ENCODE results near the gene OVCH1. TPM values are rescaled to one million over a fixed set of nuclear protein-coding genes. Genes with fewer than 3 reads are reported as not detected.

Gene OVCH1
- total RNA-seq, 1 donor = under 0.01 TPM

DNA sequence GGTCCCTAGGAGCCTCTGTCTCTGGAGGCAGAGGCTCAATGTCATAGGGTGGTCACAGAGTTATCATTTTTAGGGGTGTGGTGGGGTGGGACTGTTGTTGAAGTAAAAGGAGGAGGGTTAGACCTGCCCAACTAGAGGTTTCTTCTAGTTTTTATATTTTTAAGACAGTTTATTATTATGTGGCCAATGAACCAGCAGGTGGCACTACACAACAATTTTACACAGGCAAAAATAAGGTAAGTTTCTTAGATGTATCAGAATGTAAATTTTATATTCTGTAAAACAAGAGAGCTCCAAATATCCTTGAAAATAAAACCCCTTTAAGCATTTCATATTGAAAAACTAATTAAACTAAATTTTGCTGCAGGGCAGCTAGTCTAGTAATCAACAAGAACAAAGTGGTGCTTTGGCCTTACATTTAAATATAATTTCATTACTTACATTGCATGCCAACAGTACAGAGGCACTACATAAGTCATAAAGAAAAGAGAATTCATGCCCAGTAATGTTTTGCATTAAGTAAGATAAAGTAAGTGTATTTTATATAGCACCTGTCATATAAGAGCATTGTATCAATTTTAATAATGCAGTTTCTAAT lies 22.2 kb upstream of the OVCH1 start:
- TF ChIP-seq, protein P1, sequence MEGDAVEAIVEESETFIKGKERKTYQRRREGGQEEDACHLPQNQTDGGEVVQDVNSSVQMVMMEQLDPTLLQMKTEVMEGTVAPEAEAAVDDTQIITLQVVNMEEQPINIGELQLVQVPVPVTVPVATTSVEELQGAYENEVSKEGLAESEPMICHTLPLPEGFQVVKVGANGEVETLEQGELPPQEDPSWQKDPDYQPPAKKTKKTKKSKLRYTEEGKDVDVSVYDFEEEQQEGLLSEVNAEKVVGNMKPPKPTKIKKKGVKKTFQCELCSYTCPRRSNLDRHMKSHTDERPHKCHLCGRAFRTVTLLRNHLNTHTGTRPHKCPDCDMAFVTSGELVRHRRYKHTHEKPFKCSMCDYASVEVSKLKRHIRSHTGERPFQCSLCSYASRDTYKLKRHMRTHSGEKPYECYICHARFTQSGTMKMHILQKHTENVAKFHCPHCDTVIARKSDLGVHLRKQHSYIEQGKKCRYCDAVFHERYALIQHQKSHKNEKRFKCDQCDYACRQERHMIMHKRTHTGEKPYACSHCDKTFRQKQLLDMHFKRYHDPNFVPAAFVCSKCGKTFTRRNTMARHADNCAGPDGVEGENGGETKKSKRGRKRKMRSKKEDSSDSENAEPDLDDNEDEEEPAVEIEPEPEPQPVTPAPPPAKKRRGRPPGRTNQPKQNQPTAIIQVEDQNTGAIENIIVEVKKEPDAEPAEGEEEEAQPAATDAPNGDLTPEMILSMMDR (IDR thresholded peaks at IDR 0.05; ENCODE audit: insufficient read depth, low read depth, low read length) = peak; percentile 57
- peak; percentile 75 for DNase-seq (ENCODE audit: low read depth)
- H3K4me3 ChIP-seq (ENCODE audit: low read depth, low read length) = no peak overlapping the region

DNA sequence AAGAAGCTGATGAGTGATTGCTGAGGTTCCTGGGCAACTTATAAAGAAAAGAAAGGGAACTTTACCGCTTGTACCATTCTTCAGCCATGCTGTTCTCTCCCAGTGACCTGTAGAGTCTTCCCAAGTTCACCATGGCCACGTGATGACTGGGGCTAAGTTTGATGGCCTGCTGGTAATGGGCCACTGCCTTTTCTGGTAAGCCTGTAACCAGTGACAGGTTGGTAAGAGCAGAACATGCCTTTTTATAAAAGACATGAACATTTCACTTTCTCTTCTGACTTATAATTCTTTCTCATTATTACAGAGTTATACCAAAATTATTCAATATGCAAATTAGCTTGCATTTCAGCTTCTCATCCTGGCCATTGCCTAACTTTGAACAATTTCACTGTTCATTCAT lies 20.9 kb upstream of the OVCH1 start:
- DNase-seq (ENCODE audit: low read depth) = no peak
- TF ChIP-seq, protein P1 (IDR thresholded peaks at IDR 0.05; ENCODE audit: insufficient read depth, low read depth, low read length) = no peak
- no peak overlapping the region for H3K4me3 ChIP-seq (ENCODE audit: low read depth, low read length)

DNA sequence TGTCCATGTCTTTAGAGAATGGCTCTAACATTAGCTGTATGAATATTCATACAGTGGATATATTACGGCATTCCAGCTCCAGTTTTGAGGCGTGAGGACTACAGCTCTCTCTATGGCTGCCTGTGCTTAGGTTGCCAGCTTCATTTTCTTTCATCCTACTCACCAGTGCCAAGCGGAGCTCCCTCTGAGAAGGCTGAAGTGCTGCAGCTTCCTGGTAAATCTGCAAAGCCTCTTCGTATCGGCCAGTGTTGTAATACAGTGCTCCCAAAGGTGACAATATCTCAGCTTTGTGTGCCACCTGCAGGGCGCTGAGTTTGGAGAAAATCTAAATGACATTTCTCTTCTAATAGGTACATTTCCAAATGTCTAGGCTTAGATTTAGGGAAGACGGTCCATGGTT lies 19.8 kb upstream of the OVCH1 start:
- no peak overlapping the region for H3K4me3 ChIP-seq (ENCODE audit: low read depth, low read length)
- DNase-seq (ENCODE audit: low read depth) = no peak
- TF ChIP-seq, protein P1 (IDR thresholded peaks at IDR 0.05; ENCODE audit: insufficient read depth, low read depth, low read length) = no peak

- no peak overlapping the region for H3K4me3 ChIP-seq (ENCODE audit: low read depth, low read length)
- TF ChIP-seq, protein P1 (IDR thresholded peaks at IDR 0.05; ENCODE audit: insufficient read depth, low read depth, low read length) = no peak
- peak; percentile 76 for DNase-seq (ENCODE audit: low read depth)
Observed at GRCh38 chr12:29516431-29516875, 19.0 kb upstream of the OVCH1 start.

- no peak overlapping the region for H3K4me3 ChIP-seq (ENCODE audit: low read depth, low read length)
- TF ChIP-seq, protein P1 (IDR thresholded peaks at IDR 0.05; ENCODE audit: insufficient read depth, low read depth, low read length) = no peak
- DNase-seq (ENCODE audit: low read depth) = no peak
Observed at GRCh38 chr12:29510591-29511185, 13.2 kb upstream of the OVCH1 start.

GRCh38 chr12:29509503-29509902 lies 12.0 kb upstream of the OVCH1 start:
- TF ChIP-seq, protein P1 (IDR thresholded peaks at IDR 0.05; ENCODE audit: insufficient read depth, low read depth, low read length) = no peak
- DNase-seq (ENCODE audit: low read depth) = no peak
- no peak overlapping the region for H3K4me3 ChIP-seq (ENCODE audit: low read depth, low read length)
